CD14-positive monocyte (primary cell): ENCODE data around the gene MFSD2B. TPM values are rescaled to one million over a fixed set of nuclear protein-coding genes. Genes with fewer than 3 reads are reported as not detected.

Experiments
- DNase-seq, 3 donors: peaks; one replicate each; pipeline ENCODE4 v3.0.0-alpha.2; 2011 to 2022
- H2AFZ ChIP-seq: 2 replicates; pipeline ENCODE4 v1.6.0; 2012; ENCODE audit warnings: mild to moderate bottlenecking, low read depth, low read length, inconsistent platforms; ENCODE audit not compliant: insufficient read depth, poor library complexity, severe bottlenecking
- H3K27ac ChIP-seq, 2 donors: 1 replicate in 1 of 2; 2 replicates in 1 of 2; pipeline ENCODE4 v1.5.1; 2012 to 2013; ENCODE audit warnings: low read length in 2 of 2, control low read depth in 1 of 2, inconsistent platforms in 1 of 2, low read depth in 1 of 2, mild to moderate bottlenecking in 1 of 2
- H3K27me3 ChIP-seq, 2 donors: one replicate each; pipeline versions ENCODE4 v1.6.0 to v1.6.1; 2011 to 2013; ENCODE audit warnings: low read length in 2 of 2; ENCODE audit not compliant: control insufficient read depth in 2 of 2, insufficient read depth in 2 of 2
- H3K36me3 ChIP-seq, 2 donors: replicated peaks in 1 of 2; 1 replicate in 1 of 2; 2 replicates in 1 of 2; pipeline versions ENCODE4 v1.5.1 to v1.6.1; 2012 to 2013; ENCODE audit warnings: low read length in 2 of 2, control low read depth in 1 of 2, inconsistent platforms in 1 of 2, mild to moderate bottlenecking in 1 of 2; ENCODE audit not compliant: insufficient read depth in 2 of 2, control insufficient read depth in 1 of 2
- H3K4me1 ChIP-seq, 2 donors: 1 replicate in 1 of 2; 2 replicates in 1 of 2; pipeline versions ENCODE4 v1.5.1 to v1.6.1; 2012 to 2013; ENCODE audit warnings: low read length in 2 of 2, control low read depth in 1 of 2, inconsistent platforms in 1 of 2, mild to moderate bottlenecking in 1 of 2, moderate library complexity in 1 of 2; ENCODE audit not compliant: insufficient read depth in 2 of 2, control insufficient read depth in 1 of 2
- H3K4me2 ChIP-seq: replicated peaks from 2 replicates; pipeline ENCODE3; 2012; ENCODE audit warnings: low read length, moderate library complexity, mild to moderate bottlenecking; ENCODE audit not compliant: poor library complexity, severe bottlenecking; ENCODE audit errors: extremely low read depth
- H3K4me3 ChIP-seq, 3 experiments: fragments of 200-600 bp in 1 of 3; sonication (generic) in 1 of 3; replicated peaks in 1 of 3; 1 replicate in 2 of 3; 2 replicates in 1 of 3; pipeline ENCODE4 v1.5.1; 2011 to 2013; ENCODE audit warnings: low read length in 3 of 3, mild to moderate bottlenecking in 3 of 3, control low read depth in 2 of 3, low read depth in 2 of 3, inconsistent platforms in 1 of 3, moderate library complexity in 1 of 3
- H3K79me2 ChIP-seq: 2 replicates; pipeline ENCODE4 v1.6.0; 2012; ENCODE audit warnings: mild to moderate bottlenecking, control low read depth, inconsistent platforms, low read length, moderate library complexity; ENCODE audit not compliant: insufficient read depth
- H3K9ac ChIP-seq: 2 replicates; pipeline ENCODE4 v1.6.0; 2017; ENCODE audit warnings: low read length, mild to moderate bottlenecking; ENCODE audit not compliant: insufficient read depth, poor library complexity, severe bottlenecking
- H3K9me3 ChIP-seq, 2 donors: replicated peaks in 1 of 2; 1 replicate in 1 of 2; 2 replicates in 1 of 2; pipeline versions ENCODE4 v1.5.1 to v1.6.1; 2012 to 2013; ENCODE audit warnings: low read length in 2 of 2, control low read depth in 1 of 2; ENCODE audit not compliant: control insufficient read depth in 1 of 2, insufficient read depth in 1 of 2
- H4K20me1 ChIP-seq: 2 replicates; pipeline ENCODE4 v1.6.0; 2012; ENCODE audit warnings: mild to moderate bottlenecking, low read length, control low read depth, moderate library complexity; ENCODE audit not compliant: insufficient read depth
- H3K27ac Mint-ChIP-seq, 7 donors: one replicate each; pipeline ENCODE4 v1.8.0; 2020; ENCODE audit warnings: mild to moderate bottlenecking in 7 of 7, mixed read lengths in 7 of 7, moderate library complexity in 6 of 7, inconsistent platforms in 2 of 7
- H3K27me3 Mint-ChIP-seq, 3 donors: one replicate each; pipeline ENCODE4 v1.8.0; 2021 to 2022; ENCODE audit warnings: low read depth in 3 of 3, mild to moderate bottlenecking in 3 of 3, mixed read lengths in 3 of 3, moderate library complexity in 3 of 3, inconsistent platforms in 1 of 3
- H3K36me3 Mint-ChIP-seq, 2 donors: one replicate each; pipeline ENCODE4 v1.8.0; 2020; ENCODE audit warnings: mixed read lengths in 2 of 2, inconsistent platforms in 1 of 2, mild to moderate bottlenecking in 1 of 2
- H3K4me1 Mint-ChIP-seq: one replicate; pipeline ENCODE4 v1.8.0; 2020; ENCODE audit warnings: mild to moderate bottlenecking, mixed read lengths
- H3K4me3 Mint-ChIP-seq, 2 donors: one replicate each; pipeline ENCODE4 v1.8.0; 2020; ENCODE audit warnings: mild to moderate bottlenecking in 2 of 2, mixed read lengths in 2 of 2, moderate library complexity in 1 of 2
- H3K9me3 Mint-ChIP-seq, 7 donors: one replicate each; pipeline ENCODE4 v1.8.0; 2020 to 2022; ENCODE audit warnings: mixed read lengths in 7 of 7, mild to moderate bottlenecking in 6 of 7, moderate library complexity in 6 of 7, inconsistent platforms in 2 of 7
- WGBS: methylation state at CpG from one replicate; pipeline ENCODE4 v1.1.5; 2013; ENCODE audit warnings: missing lambda C conversion rate; ENCODE audit not compliant: insufficient coverage; 5-methylcytosine and 5-hydroxymethylcytosine counted together
- intact Hi-C, 2 donors: fragments of 100-400 bp; cut with micrococcal nuclease; formaldehyde crosslinking; loops; one replicate each; pipeline versions ENCODE4 v1.15.0 to v1.15.1; 2023
- polyA plus RNA-seq, 3 donors: library from polyadenylated mRNA; depleted of rRNA in 1 of 3; unstranded in 2 of 3; stranded (reverse) in 1 of 3; fragments of 300-500 nt in 2 of 3; fragments of >200 nt in 1 of 3; fragmentation: Illumina TruSeq in 2 of 3; gene quantifications; 1 replicate in 2 of 3; 2 replicates in 1 of 3; pipeline ENCODE4 v1.2.3, GENCODE V29; 2012 to 2021
- TF ChIP-seq, protein P1 (sequence below): fragments of 200-600 bp; IDR thresholded peaks from one replicate; pipeline ENCODE4 v1.8.0; 2022; ENCODE audit warnings: antibody characterized with exemption, mild to moderate bottlenecking

Gene MFSD2B
- polyA plus RNA-seq, 3 donors: 0.03 to 0.46 TPM; not detected in 1

DNA sequence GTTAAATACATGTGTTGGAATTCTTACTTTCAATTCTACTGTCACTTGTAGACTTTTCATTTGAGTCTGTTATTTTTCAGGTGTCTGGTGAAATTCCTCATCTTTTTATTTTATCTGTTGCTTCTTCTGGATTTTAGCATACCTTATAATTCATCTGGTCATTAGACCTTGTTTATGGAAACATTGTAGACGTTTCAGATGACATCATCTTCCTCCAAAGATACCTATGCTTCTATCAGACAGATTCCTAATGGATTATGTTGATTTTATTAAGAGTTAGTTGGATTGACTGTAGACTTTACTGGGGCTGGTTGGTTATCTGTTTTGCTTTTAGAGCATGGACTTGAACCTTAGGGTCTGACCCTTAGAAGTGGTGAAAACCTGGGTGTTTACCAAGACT is 15.3 kb upstream of the MFSD2B start:
- Mint-ChIP-seq H3K9me3 (no peaks in the 10 kb centered on the region), H3K27me3 (peaks cover 0 to 2% (median 0%) of the 10 kb centered on the region in 3 donors), H3K4me1 (no peaks in the 10 kb centered on the region), H3K4me3 (no peak overlapping the region), H3K36me3 (peaks cover 13 to 41% of the 10 kb centered on the region in 2 donors), H3K27ac (no peak overlapping the region)
- no peak overlapping the region for H3K9ac ChIP-seq
- H4K20me1 ChIP-seq: no peaks in the 10 kb centered on the region
- H2AFZ ChIP-seq: no peak overlapping the region
- H3K9me3 ChIP-seq: no peaks in the 10 kb centered on the region
- no peaks in the 10 kb centered on the region for H3K79me2 ChIP-seq
- TF ChIP-seq, protein P1, sequence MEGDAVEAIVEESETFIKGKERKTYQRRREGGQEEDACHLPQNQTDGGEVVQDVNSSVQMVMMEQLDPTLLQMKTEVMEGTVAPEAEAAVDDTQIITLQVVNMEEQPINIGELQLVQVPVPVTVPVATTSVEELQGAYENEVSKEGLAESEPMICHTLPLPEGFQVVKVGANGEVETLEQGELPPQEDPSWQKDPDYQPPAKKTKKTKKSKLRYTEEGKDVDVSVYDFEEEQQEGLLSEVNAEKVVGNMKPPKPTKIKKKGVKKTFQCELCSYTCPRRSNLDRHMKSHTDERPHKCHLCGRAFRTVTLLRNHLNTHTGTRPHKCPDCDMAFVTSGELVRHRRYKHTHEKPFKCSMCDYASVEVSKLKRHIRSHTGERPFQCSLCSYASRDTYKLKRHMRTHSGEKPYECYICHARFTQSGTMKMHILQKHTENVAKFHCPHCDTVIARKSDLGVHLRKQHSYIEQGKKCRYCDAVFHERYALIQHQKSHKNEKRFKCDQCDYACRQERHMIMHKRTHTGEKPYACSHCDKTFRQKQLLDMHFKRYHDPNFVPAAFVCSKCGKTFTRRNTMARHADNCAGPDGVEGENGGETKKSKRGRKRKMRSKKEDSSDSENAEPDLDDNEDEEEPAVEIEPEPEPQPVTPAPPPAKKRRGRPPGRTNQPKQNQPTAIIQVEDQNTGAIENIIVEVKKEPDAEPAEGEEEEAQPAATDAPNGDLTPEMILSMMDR: no peak
- H3K4me2 ChIP-seq: no peak overlapping the region
- H3K4me1 ChIP-seq: no peaks in the 10 kb centered on the region
- no peak overlapping the region for H3K4me3 ChIP-seq
- no peak for DNase-seq
- intact Hi-C loops: no loop called here
- no CpG with 5 or more reads among the region's 1 CpG for WGBS
- no peaks in the 10 kb centered on the region for H3K27me3 ChIP-seq
- H3K36me3 ChIP-seq: peaks cover under 1 to 16% of the 10 kb centered on the region in 2 donors
- H3K27ac ChIP-seq: no peak overlapping the region

DNA sequence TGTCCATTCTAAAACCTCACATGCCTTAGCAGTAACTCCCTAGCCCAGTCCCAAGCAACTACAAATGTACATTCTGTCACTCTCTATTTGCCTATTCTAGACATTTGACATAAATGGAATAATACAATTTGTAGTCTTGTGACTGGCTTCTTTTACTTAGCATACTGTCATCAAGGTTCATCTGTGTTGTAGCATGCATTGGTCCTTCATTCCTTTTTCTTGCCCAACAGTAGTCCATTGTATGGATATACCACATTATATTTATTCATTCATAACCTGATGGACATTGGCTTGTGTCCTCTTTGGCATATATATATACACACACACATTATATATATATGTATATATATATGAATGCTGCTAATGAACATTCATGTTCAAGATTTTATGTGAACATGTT is 2.2 kb upstream of the MFSD2B start:
- H3K27ac ChIP-seq: no peak overlapping the region
- intact Hi-C loops: no loop called here
- Mint-ChIP-seq H3K9me3 (peaks cover 0 to 16% (median 2%) of the 10 kb centered on the region in 7 donors), H3K4me1 (peaks cover 7% of the 10 kb centered on the region), H3K27ac (no peak overlapping the region), H3K27me3 (peaks cover 37 to 46% (median 44%) of the 10 kb centered on the region in 3 donors), H3K36me3 (peaks cover 0 to 8% of the 10 kb centered on the region in 2 donors), H3K4me3 (no peak overlapping the region)
- H3K4me3 ChIP-seq: no peak overlapping the region
- H3K36me3 ChIP-seq: peaks cover 0 to 6% of the 10 kb centered on the region in 2 donors
- H3K79me2 ChIP-seq: no peaks in the 10 kb centered on the region
- no peak overlapping the region for H3K9ac ChIP-seq
- H2AFZ ChIP-seq: no peak overlapping the region
- peaks cover 9 to 14% of the 10 kb centered on the region in 2 donors for H3K4me1 ChIP-seq
- peaks cover 0 to 11% of the 10 kb centered on the region in 2 donors for H3K9me3 ChIP-seq
- peaks cover 26 to 38% of the 10 kb centered on the region in 2 donors for H3K27me3 ChIP-seq
- DNase-seq: no peak
- TF ChIP-seq, protein P1: no peak
- H3K4me2 ChIP-seq: no peak overlapping the region
- no peaks in the 10 kb centered on the region for H4K20me1 ChIP-seq
